Upper lobe of left lung (tissue), 6 donors: ENCODE data around the gene MAU2. TPM values are rescaled to one million over a fixed set of nuclear protein-coding genes. Genes with fewer than 3 reads are reported as not detected.

Experiments
- ATAC-seq, 2 donors: fragments of 200-7000 bp; cut with Tn5 transposase; one replicate each; pipeline ENCODE4 v1.9.1; 2022; ENCODE audit warnings: mild to moderate bottlenecking in 2 of 2, moderate library complexity in 2 of 2; ENCODE audit not compliant: low FRiP score in 2 of 2
- DNase-seq, 2 donors: peaks; one replicate each; pipeline ENCODE4 v3.0.0-alpha.2; 2019 to 2020
- H3K27ac ChIP-seq, 4 donors: fragments of 200-600 bp; sonication (generic); one replicate each; pipeline ENCODE4 v1.5.1; 2016 to 2019
- H3K27me3 ChIP-seq, 4 donors: fragments of 200-600 bp; sonication (generic); one replicate each; pipeline ENCODE4 v1.5.1; 2017 to 2019
- H3K36me3 ChIP-seq, 4 donors: fragments of 200-600 bp; sonication (generic); one replicate each; pipeline ENCODE4 v1.5.1; 2016 to 2019
- H3K4me1 ChIP-seq, 4 donors: fragments of 200-600 bp; sonication (generic); one replicate each; pipeline ENCODE4 v1.5.1; 2018 to 2019
- H3K4me3 ChIP-seq, 4 donors: fragments of 200-600 bp; sonication (generic); one replicate each; pipeline ENCODE4 v1.5.1; 2017 to 2019; ENCODE audit warnings: mild to moderate bottlenecking in 2 of 4, moderate library complexity in 1 of 4
- H3K9me3 ChIP-seq, 4 donors: fragments of 200-600 bp; sonication (generic); one replicate each; pipeline ENCODE4 v1.5.1; 2018 to 2019
- CTCF ChIP-seq, 6 experiments: fragments of 450-650 bp in 4 of 6; fragments of 200-600 bp in 2 of 6; sonication (generic) in 2 of 6; IDR thresholded peaks; one replicate each; pipeline ENCODE4 v1.5.1; 2016 to 2019; ENCODE audit warnings: antibody characterized with exemption in 6 of 6
- EP300 ChIP-seq, 4 donors: sonication (generic); formaldehyde crosslinking; IDR thresholded peaks; one replicate each; pipeline ENCODE4 v1.5.1; 2017; ENCODE audit warnings: antibody characterized with exemption in 4 of 4, control low read depth in 2 of 4
- POLR2A ChIP-seq, 4 donors: fragments of 450-650 bp; IDR thresholded peaks; one replicate each; pipeline ENCODE4 v1.5.1; 2016 to 2017; ENCODE audit warnings: antibody characterized with exemption in 4 of 4, mild to moderate bottlenecking in 2 of 4
- POLR2AphosphoS5 ChIP-seq, 2 donors: sonication (generic); formaldehyde crosslinking; IDR thresholded peaks; one replicate each; pipeline ENCODE4 v1.5.1; 2017; ENCODE audit warnings: antibody characterized with exemption in 2 of 2
- WGBS, 2 donors: methylation state at CpG; one replicate each; pipeline ENCODE4 v1.1.5; 2017 to 2018; 5-methylcytosine and 5-hydroxymethylcytosine counted together
- total RNA-seq, 6 donors: library from RNA; depleted of rRNA in 4 of 6; stranded (reverse); fragments of >200 nt in 4 of 6; gene quantifications; one replicate each; pipeline versions ENCODE4 v1.1.0 to v1.2.1, GENCODE V29; 2016 to 2021
- donor health status: DM: no; HTN: no; CAD: no; lungs with moderate emphysema.
- donor health status: DM: no; HTN: yes; CAD: no; lungs with severe emphysema.

MAU2 gene
- total RNA-seq, 6 donors from 2014 or later = 42.3 to 166 (median 64.2) TPM

GRCh38 chr19:19405971-19406877, 85.6 kb downstream of the MAU2 start:
- peak in 1 of 2 donors; percentile 48 for ATAC-seq
- peak; percentile 55 to 94 for DNase-seq
- H3K27me3 ChIP-seq = no peaks in the 10 kb centered on the region
- peak overlapping the region; percentile 83 to 94 (median 93) for H3K27ac ChIP-seq
- TF ChIP-seq EP300 (IDR thresholded peaks at IDR 0.05) (no peak), POLR2AphosphoS5 (IDR thresholded peaks at IDR 0.05) (peak in 1 of 2 donors; percentile 6)
- no peaks in the 10 kb centered on the region for H3K9me3 ChIP-seq
- no peaks in the 10 kb centered on the region for H3K36me3 ChIP-seq
- peak overlapping the region; percentile 73 to 88 (median 82) for H3K4me3 ChIP-seq
- 0 to 1% methylated on average over 25 to 32 of the region's 87 CpGs for WGBS, 2 donors
- peaks cover 55 to 75% (median 61%) of the 10 kb centered on the region in 4 donors for H3K4me1 ChIP-seq

GRCh38 chr19:19406878-19407632, 86.4 kb downstream of the MAU2 start:
- Histone ChIP-seq H3K4me3 (peak overlapping the region; percentile 73 to 88 (median 82)), H3K27ac (peak overlapping the region; percentile 83 to 94 (median 93)), H3K9me3 (no peaks in the 10 kb centered on the region), H3K4me1 (peaks cover 57 to 77% (median 63%) of the 10 kb centered on the region in 4 donors), H3K27me3 (no peaks in the 10 kb centered on the region), H3K36me3 (peaks cover 0 to 2% (median 0%) of the 10 kb centered on the region in 4 donors)
- no peak for TF ChIP-seq POLR2A (IDR thresholded peaks at IDR 0.05)
- TF ChIP-seq EP300 (IDR thresholded peaks at IDR 0.05) = no peak
- no peak for TF ChIP-seq POLR2AphosphoS5 (IDR thresholded peaks at IDR 0.05)
- peak in 2 of 6 experiments; percentile 19 to 48 for TF ChIP-seq CTCF (IDR thresholded peaks at IDR 0.05)
- DNase-seq = peak in 1 of 2 donors; percentile 74
- WGBS, 2 donors = 14 to 20% methylated on average over 8 to 12 of the region's 12 CpGs
- no peak for ATAC-seq

GRCh38 chr19:19407633-19407930, 87.0 kb downstream of the MAU2 start:
- H3K4me3 ChIP-seq = peak overlapping the region in 1 of 4 donors; percentile 73
- DNase-seq (no peak), ATAC-seq (no peak)
- no peaks in the 10 kb centered on the region for H3K27me3 ChIP-seq
- no peak for TF ChIP-seq CTCF (IDR thresholded peaks at IDR 0.05)
- no peak for TF ChIP-seq EP300 (IDR thresholded peaks at IDR 0.05)
- no peak for TF ChIP-seq POLR2AphosphoS5 (IDR thresholded peaks at IDR 0.05)
- no peak for TF ChIP-seq POLR2A (IDR thresholded peaks at IDR 0.05)
- H3K36me3 ChIP-seq = peaks cover 0 to 2% (median 0%) of the 10 kb centered on the region in 4 donors
- H3K27ac ChIP-seq = peak overlapping the region; percentile 83 to 94 (median 93)
- no peaks in the 10 kb centered on the region for H3K9me3 ChIP-seq
- WGBS, 2 donors = 67 to 77% methylated on average over 4 of the region's 4 CpGs
- peaks cover 57 to 76% (median 63%) of the 10 kb centered on the region in 4 donors for H3K4me1 ChIP-seq

Other genes with a start within 250 kb of the MAU2 start
- 10 to 100 TPM; 18.7 to 31.6 (median 26.2) TPM for gene TMEM161A, start 182.4 kb upstream of the MAU2 start, total RNA-seq
- 1 to 10 TPM in 3 of 6 donors, not detected in 3; 2.0 to 3.9 (median 3.1) TPM for gene MEF2B, start 150.6 kb upstream of the MAU2 start, total RNA-seq
- gene BORCS8, start 128.7 kb upstream of the MAU2 start, total RNA-seq = 10 to 100 TPM; 10.1 to 55.5 (median 34.0) TPM
- gene RFXANK, start 128.6 kb upstream of the MAU2 start, total RNA-seq = 10 to 100 TPM; 39.1 to 79.7 (median 67.3) TPM
- 10 to 100 TPM in 4 of 6 donors, 1 to 10 TPM in 2; 5.2 to 17.0 (median 10.8) TPM for gene NR2C2AP, start 117.4 kb upstream of the MAU2 start, total RNA-seq
- gene NCAN, start 108.9 kb upstream of the MAU2 start, total RNA-seq = 1 to 10 TPM in 1 of 6 donors, not detected in 5; 3.1 TPM
- 1 to 10 TPM in 1 of 6 donors, under 1 TPM in 2, not detected in 3; 0.30 to 1.0 (median 0.46) TPM for gene TM6SF2, start 47.5 kb upstream of the MAU2 start, total RNA-seq
- gene SUGP1, start 320 bp upstream of the MAU2 start, total RNA-seq = 10 to 100 TPM; 22.6 to 62.9 (median 42.6) TPM
- gene GATAD2A, start 84.8 kb downstream of the MAU2 start, total RNA-seq = 100 to 1,000 TPM in 2 of 6 donors, 10 to 100 TPM in 4; 60.8 to 182 (median 88.0) TPM
- gene TSSK6, start 194.7 kb downstream of the MAU2 start, total RNA-seq = 1 to 10 TPM; 1.7 to 7.3 (median 3.1) TPM
- 100 to 1,000 TPM in 3 of 6 donors, 10 to 100 TPM in 3; 24.3 to 305 (median 112) TPM for gene NDUFA13, start 195.4 kb downstream of the MAU2 start, total RNA-seq
- gene YJEFN3, start 208.1 kb downstream of the MAU2 start, total RNA-seq = 1 to 10 TPM in 4 of 6 donors, under 1 TPM in 2; 0.61 to 7.3 (median 4.8) TPM
- under 1 TPM in 2 of 6 donors, not detected in 4; 0.14 to 0.37 TPM for gene CILP2, start 217.4 kb downstream of the MAU2 start, total RNA-seq